PC-3 (cell line): Measurements from ENCODE around the gene MPHOSPH8. TPM values are rescaled to one million over a fixed set of nuclear protein-coding genes. Genes with fewer than 3 reads are reported as not detected.

Source experiments
- ATAC-seq: fragments of 200-7000 bp; cut with Tn5 transposase; 2 replicates; pipeline ENCODE4 v1.9.1; 2020; ENCODE audit warnings: mild to moderate bottlenecking, moderate library complexity
- BruUV-seq: library from RNA; stranded (reverse); fragments of 400-500 nt; replicated peaks from 2 replicates; lab custom pipeline; 2021; lab: Mats Ljungman, UMichigan
- CTCF ChIA-PET: fragments of 300-600 bp; sonication (Branson Sonifier 250); formaldehyde crosslinking; loops from one replicate; lab custom pipeline; 2022; ENCODE audit warnings: antibody characterized with exemption; lab: Charles Lee
- POLR2A ChIA-PET: fragments of 300-600 bp; sonication (Branson Sonifier 250); formaldehyde crosslinking; loops from one replicate; lab custom pipeline; 2022; ENCODE audit warnings: antibody characterized with exemption; ENCODE audit not compliant: unreplicated experiment; lab: Charles Lee
- DNase-seq: peaks from one replicate; pipeline ENCODE4 v3.0.0-alpha.2; 2015
- H2AFZ ChIP-seq: fragments of 300-600 bp; sonication (generic); 2 replicates; pipeline ENCODE4 v1.6.0; 2016; ENCODE audit warnings: antibody characterized with exemption, low read length
- H3F3A ChIP-seq: fragments of 300-600 bp; sonication (generic); one replicate; pipeline ENCODE4 v1.6.0; 2017; ENCODE audit warnings: antibody characterized with exemption, low read length, control low read depth, mild to moderate bottlenecking; ENCODE audit not compliant: unreplicated experiment
- H3K27ac ChIP-seq: fragments of 300-600 bp; sonication (generic); 2 replicates; pipeline ENCODE4 v1.5.1; 2016; ENCODE audit warnings: mild to moderate bottlenecking, low read length
- H3K27me3 ChIP-seq: fragments of 300-600 bp; sonication (generic); 2 replicates; pipeline ENCODE4 v1.6.1; 2016; ENCODE audit warnings: low read length, mixed read lengths
- H3K36me3 ChIP-seq: fragments of 300-600 bp; sonication (generic); 2 replicates; pipeline ENCODE4 v1.6.1; 2016; ENCODE audit warnings: low read depth, mixed run types, low read length, mixed read lengths
- H3K4me1 ChIP-seq: fragments of 300-600 bp; sonication (generic); 2 replicates; pipeline ENCODE4 v1.5.1; 2016; ENCODE audit warnings: low read length; ENCODE audit not compliant: insufficient read depth
- H3K4me2 ChIP-seq: fragments of 300-600 bp; sonication (generic); 2 replicates; pipeline ENCODE4 v1.6.0; 2016; ENCODE audit warnings: low read length
- H3K4me3 ChIP-seq: fragments of 300-600 bp; sonication (generic); 2 replicates; pipeline ENCODE4 v1.5.1; 2016; ENCODE audit warnings: mild to moderate bottlenecking, low read length, mixed read lengths
- H3K79me2 ChIP-seq: fragments of 300-600 bp; sonication (generic); 2 replicates; pipeline ENCODE4 v1.6.1; 2017; ENCODE audit warnings: low read length, mixed read lengths
- H3K9ac ChIP-seq: fragments of 300-600 bp; sonication (generic); 2 replicates; pipeline ENCODE4 v1.6.0; 2016; ENCODE audit warnings: mild to moderate bottlenecking, low read length
- H3K9me2 ChIP-seq: fragments of 300-600 bp; sonication (generic); replicated peaks from 2 replicates; pipeline ENCODE4 v1.6.1; 2016; ENCODE audit warnings: mixed run types, low read length, mixed read lengths
- H3K9me3 ChIP-seq: fragments of 300-600 bp; sonication (generic); 2 replicates; pipeline ENCODE4 v1.6.1; 2016; ENCODE audit warnings: low read length, mixed read lengths
- H4K20me1 ChIP-seq: fragments of 300-600 bp; sonication (generic); 2 replicates; pipeline ENCODE4 v1.6.1; 2016; ENCODE audit warnings: low read length, mixed read lengths
- CTCF ChIP-seq: fragments of 300-600 bp; sonication (generic); conservative IDR thresholded peaks from 2 replicates; pipeline ENCODE4 v1.5.1; 2017; ENCODE audit warnings: antibody characterized with exemption, low read depth, mild to moderate bottlenecking, low read length
- EZH2 ChIP-seq: fragments of 300-600 bp; sonication (generic); IDR thresholded peaks from one replicate; pipeline ENCODE4 v1.6.1; 2017; ENCODE audit warnings: antibody characterized with exemption, mild to moderate bottlenecking, low read length; ENCODE audit not compliant: unreplicated experiment
- EZH2phosphoT487 ChIP-seq: fragments of 300-600 bp; sonication (generic); IDR thresholded peaks from 2 replicates; pipeline ENCODE4 v1.6.1; 2018; ENCODE audit warnings: mild to moderate bottlenecking, antibody characterized with exemption, low read length, borderline replicate concordance
- intact Hi-C: fragments of 100-400 bp; cut with micrococcal nuclease; formaldehyde crosslinking; loops from 2 replicates; pipeline ENCODE4 v1.9.0; 2023
- total RNA-seq: library from RNA; depleted of rRNA; stranded (reverse); fragments of >200 nt; gene quantifications from 2 replicates; pipeline ENCODE4 v1.2.3, GENCODE V29; 2014

MPHOSPH8 gene
- total RNA-seq, 1 experiment from 2014 or later: 13.3 TPM

GRCh38 chr13:19673473-19674430, 40.3 kb downstream of the MPHOSPH8 start:
- POLR2A ChIA-PET: no interaction called here
- Histone ChIP-seq H3K9me3 (no peaks in the 10 kb centered on the region), H3K27me3 (no peaks in the 10 kb centered on the region), H3K4me1 (peaks cover 12% of the 10 kb centered on the region), H3F3A (no peaks in the 10 kb centered on the region), H3K4me3 (no peak overlapping the region), H3K36me3 (peaks cover 66% of the 10 kb centered on the region), H2AFZ (no peak overlapping the region), H3K79me2 (no peaks in the 10 kb centered on the region), H4K20me1 (no peaks in the 10 kb centered on the region), H3K4me2 (no peak overlapping the region), H3K9me2 (no peaks in the 10 kb centered on the region), H3K9ac (no peak overlapping the region), H3K27ac (no peak overlapping the region)
- intact Hi-C loops: loop anchor here (10.0 kb wide), 1 partner anchor 221 kb away; no protein-coding TSS in a partner anchor
- no peak for DNase-seq
- CTCF ChIA-PET: no interaction called here
- TF ChIP-seq EZH2 (no peak), EZH2phosphoT487 (no peak), CTCF (no peak)
- BruUV-seq: no TSS peak
- ATAC-seq: no peak

GRCh38 chr13:19674898-19675297, 41.4 kb downstream of the MPHOSPH8 start:
- Histone ChIP-seq H3K9me3 (no peaks in the 10 kb centered on the region), H4K20me1 (no peaks in the 10 kb centered on the region), H3K9me2 (no peaks in the 10 kb centered on the region), H3K4me3 (no peak overlapping the region), H3K79me2 (no peaks in the 10 kb centered on the region), H3F3A (no peaks in the 10 kb centered on the region), H3K9ac (no peak overlapping the region), H3K4me2 (no peak overlapping the region), H2AFZ (no peak overlapping the region), H3K4me1 (peaks cover 12% of the 10 kb centered on the region), H3K36me3 (peaks cover 56% of the 10 kb centered on the region), H3K27me3 (no peaks in the 10 kb centered on the region), H3K27ac (no peak overlapping the region)
- ATAC-seq (no peak), DNase-seq (no peak)
- intact Hi-C loops: loop anchor here (10.0 kb wide), 1 partner anchor 220 kb away; no protein-coding TSS in a partner anchor
- CTCF ChIA-PET: no interaction called here
- BruUV-seq: no TSS peak
- TF ChIP-seq EZH2phosphoT487 (no peak), CTCF (no peak), EZH2 (no peak)
- POLR2A ChIA-PET: no interaction called here

- ChIA-PET POLR2A (no interaction called here), CTCF (no interaction called here)
- Histone ChIP-seq H4K20me1 (no peaks in the 10 kb centered on the region), H3K4me3 (no peak overlapping the region), H3K9me2 (no peaks in the 10 kb centered on the region), H3K27me3 (no peaks in the 10 kb centered on the region), H3F3A (no peaks in the 10 kb centered on the region), H3K9me3 (no peaks in the 10 kb centered on the region), H3K9ac (no peak overlapping the region), H2AFZ (no peak overlapping the region), H3K4me1 (peaks cover 12% of the 10 kb centered on the region), H3K4me2 (no peak overlapping the region), H3K36me3 (peaks cover 46% of the 10 kb centered on the region), H3K79me2 (no peaks in the 10 kb centered on the region), H3K27ac (no peak overlapping the region)
- intact Hi-C loops: loop anchor here (10.0 kb wide), 1 partner anchor 219 kb away; no protein-coding TSS in a partner anchor
- ATAC-seq (no peak), DNase-seq (no peak)
- BruUV-seq: no TSS peak
- TF ChIP-seq CTCF (no peak), EZH2phosphoT487 (no peak), EZH2 (no peak)
These were observed 42.7 kb downstream of the MPHOSPH8 start for GRCh38 chr13:19676168-19676567.
